A673 (cell line): ENCODE results near the gene SLC13A5. TPM values are rescaled to one million over a fixed set of nuclear protein-coding genes. Genes with fewer than 3 reads are reported as not detected.

Source experiments
- BruUV-seq: library from RNA; stranded (reverse); fragments of 400-500 nt; replicated peaks from 2 replicates; lab custom pipeline; 2021; lab: Mats Ljungman, UMichigan
- CTCF ChIA-PET: fragments of 300-600 bp; sonication (Branson Sonifier 250); formaldehyde crosslinking; loops from one replicate; lab custom pipeline; 2022; ENCODE audit warnings: antibody characterized with exemption; lab: Charles Lee
- POLR2A ChIA-PET: fragments of 300-600 bp; sonication (Branson Sonifier 250); formaldehyde crosslinking; loops from one replicate; lab custom pipeline; 2022; ENCODE audit warnings: antibody characterized with exemption; ENCODE audit not compliant: low non-redundant PET; lab: Charles Lee
- DNase-seq: peaks from one replicate; pipeline ENCODE4 v3.0.0-alpha.2; 2015; ENCODE audit warnings: low spot score
- H3K27ac ChIP-seq: fragments of 200-600 bp; sonication (generic); 2 replicates; pipeline ENCODE4 v1.5.1; 2016; ENCODE audit warnings: mixed run types, low read depth, mild to moderate bottlenecking, mixed read lengths, antibody characterized with exemption, low read length; ENCODE audit not compliant: poor library complexity, severe bottlenecking
- H3K27me3 ChIP-seq: fragments of 200-600 bp; sonication (generic); replicated peaks from 2 replicates; pipeline ENCODE4 v1.6.1; 2017; ENCODE audit warnings: mixed run types, low read depth, mild to moderate bottlenecking, mixed read lengths, antibody characterized with exemption, low read length; ENCODE audit not compliant: insufficient read depth, poor library complexity
- H3K36me3 ChIP-seq: fragments of 200-600 bp; sonication (generic); 2 replicates; pipeline ENCODE4 v1.6.1; 2016; ENCODE audit warnings: mixed run types, mild to moderate bottlenecking, mixed read lengths, antibody characterized with exemption, low read length; ENCODE audit not compliant: insufficient read depth, poor library complexity, severe bottlenecking
- H3K4me1 ChIP-seq: fragments of 200-600 bp; sonication (generic); 2 replicates; pipeline ENCODE4 v1.6.1; 2017; ENCODE audit warnings: mixed run types, mild to moderate bottlenecking, mixed read lengths, antibody characterized with exemption, low read length; ENCODE audit not compliant: insufficient read depth, poor library complexity, severe bottlenecking
- H3K4me3 ChIP-seq: fragments of 200-600 bp; sonication (generic); 2 replicates; pipeline ENCODE4 v1.5.1; 2016; ENCODE audit warnings: low read depth, mixed run types, mild to moderate bottlenecking, mixed read lengths, low read length; ENCODE audit not compliant: poor library complexity, severe bottlenecking
- H3K9me3 ChIP-seq: fragments of 200-600 bp; sonication (generic); 2 replicates; pipeline ENCODE4 v1.6.1; 2016; ENCODE audit warnings: mixed run types, low read depth, mild to moderate bottlenecking, mixed read lengths, antibody characterized with exemption, low read length; ENCODE audit not compliant: poor library complexity, severe bottlenecking
- EZH2 ChIP-seq: fragments of 200-600 bp; sonication (generic); IDR thresholded peaks from 2 replicates; pipeline ENCODE4 v1.6.1; 2017; ENCODE audit warnings: borderline replicate concordance, low read depth, mild to moderate bottlenecking, mixed read lengths, antibody characterized with exemption, low read length; ENCODE audit not compliant: poor library complexity, severe bottlenecking
- intact Hi-C: fragments of 100-400 bp; cut with micrococcal nuclease; formaldehyde crosslinking; loops from one replicate; pipeline ENCODE4 v1.10.0; 2022; ENCODE audit not compliant: unreplicated experiment
- total RNA-seq: library from RNA; stranded (reverse); gene quantifications from 2 replicates; pipeline ENCODE4 v1.2.3, GENCODE V29; 2021
- TF ChIP-seq, protein P1 (sequence below): fragments of 300-800, 200-600 bp; sonication (generic); conservative IDR thresholded peaks from 2 replicates; pipeline ENCODE4 v1.5.1; 2017; ENCODE audit warnings: low read depth, mild to moderate bottlenecking, antibody characterized with exemption, low read length, moderate library complexity, mixed read lengths

The SLC13A5 gene
- total RNA-seq, 1 experiment from 2014 or later = not detected

DNA sequence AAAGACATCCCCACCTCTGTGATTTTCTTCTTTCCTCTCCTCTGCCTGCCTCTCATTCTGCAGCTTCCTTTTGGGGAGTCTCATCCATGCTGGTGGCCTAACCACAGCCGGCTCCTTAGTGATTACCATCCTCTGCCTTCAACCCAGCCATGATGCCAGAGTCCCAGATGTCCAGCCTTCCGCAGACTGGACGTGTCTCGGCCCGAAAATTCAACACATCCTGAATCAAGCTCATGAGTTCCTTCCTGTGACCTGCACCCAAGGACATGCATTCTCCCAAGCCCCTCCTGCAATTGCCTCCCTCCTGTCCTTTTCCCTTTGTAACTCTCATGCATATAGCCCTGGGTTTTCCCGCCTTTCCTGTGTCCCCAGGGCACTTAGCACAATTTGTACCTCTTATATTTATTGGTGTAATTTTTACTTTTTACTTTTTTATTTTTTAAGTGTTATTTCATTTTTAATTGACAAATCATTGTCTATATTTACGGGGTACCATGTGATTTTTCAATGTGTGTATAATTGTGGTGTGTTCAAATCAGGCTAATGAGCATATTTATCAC lies 1.2 kb upstream of the SLC13A5 start:
- no peaks in the 10 kb centered on the region for H3K36me3 ChIP-seq
- H3K4me3 ChIP-seq = no peak overlapping the region
- H3K27ac ChIP-seq = no peak overlapping the region
- peaks cover 42% of the 10 kb centered on the region for H3K27me3 ChIP-seq
- BruUV-seq = no TSS peak
- no peaks in the 10 kb centered on the region for H3K4me1 ChIP-seq
- POLR2A ChIA-PET = no interaction called here
- no peaks in the 10 kb centered on the region for H3K9me3 ChIP-seq
- DNase-seq = no peak
- TF ChIP-seq, protein P1, sequence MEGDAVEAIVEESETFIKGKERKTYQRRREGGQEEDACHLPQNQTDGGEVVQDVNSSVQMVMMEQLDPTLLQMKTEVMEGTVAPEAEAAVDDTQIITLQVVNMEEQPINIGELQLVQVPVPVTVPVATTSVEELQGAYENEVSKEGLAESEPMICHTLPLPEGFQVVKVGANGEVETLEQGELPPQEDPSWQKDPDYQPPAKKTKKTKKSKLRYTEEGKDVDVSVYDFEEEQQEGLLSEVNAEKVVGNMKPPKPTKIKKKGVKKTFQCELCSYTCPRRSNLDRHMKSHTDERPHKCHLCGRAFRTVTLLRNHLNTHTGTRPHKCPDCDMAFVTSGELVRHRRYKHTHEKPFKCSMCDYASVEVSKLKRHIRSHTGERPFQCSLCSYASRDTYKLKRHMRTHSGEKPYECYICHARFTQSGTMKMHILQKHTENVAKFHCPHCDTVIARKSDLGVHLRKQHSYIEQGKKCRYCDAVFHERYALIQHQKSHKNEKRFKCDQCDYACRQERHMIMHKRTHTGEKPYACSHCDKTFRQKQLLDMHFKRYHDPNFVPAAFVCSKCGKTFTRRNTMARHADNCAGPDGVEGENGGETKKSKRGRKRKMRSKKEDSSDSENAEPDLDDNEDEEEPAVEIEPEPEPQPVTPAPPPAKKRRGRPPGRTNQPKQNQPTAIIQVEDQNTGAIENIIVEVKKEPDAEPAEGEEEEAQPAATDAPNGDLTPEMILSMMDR = no peak
- no peak for TF ChIP-seq EZH2
- intact Hi-C loops = no loop called here
- CTCF ChIA-PET = interaction anchor here (0.8 kb wide), 1 partner anchor 13 kb away, joined by 3 read pairs; no protein-coding TSS in a partner anchor

- Histone ChIP-seq H3K27ac (no peak overlapping the region), H3K4me1 (no peaks in the 10 kb centered on the region), H3K9me3 (no peaks in the 10 kb centered on the region), H3K36me3 (no peaks in the 10 kb centered on the region), H3K4me3 (no peak overlapping the region), H3K27me3 (peaks cover 42% of the 10 kb centered on the region)
- intact Hi-C loops = no loop called here
- no peak for TF ChIP-seq EZH2
- TF ChIP-seq, protein P1 = no peak
- CTCF ChIA-PET = interaction anchor here (0.8 kb wide), 1 partner anchor 12 kb away, joined by 3 read pairs; no protein-coding TSS in a partner anchor
- POLR2A ChIA-PET = no interaction called here
- BruUV-seq = no TSS peak
- no peak for DNase-seq
Observed at GRCh38 chr17:6713918-6714271, 726 bp upstream of the SLC13A5 start.

DNA sequence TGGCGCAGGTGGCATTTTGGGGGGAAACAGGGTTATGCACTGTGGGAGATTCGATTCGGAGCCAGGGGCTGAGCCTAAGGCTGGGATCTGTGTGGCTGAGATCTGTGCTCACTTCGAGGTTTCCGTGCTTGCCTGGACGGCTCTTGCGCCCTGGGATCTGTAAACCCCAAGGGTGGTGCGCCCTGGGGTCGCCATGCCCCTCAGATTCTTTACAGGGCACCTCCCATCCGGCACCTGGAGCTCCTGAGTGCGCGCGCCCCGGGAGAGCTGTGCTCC lies 377 bp downstream of the SLC13A5 start:
- TF ChIP-seq, protein P1 = no peak
- no peak for TF ChIP-seq EZH2
- BruUV-seq = no TSS peak
- H3K27ac ChIP-seq = no peak overlapping the region
- DNase-seq = no peak
- H3K4me1 ChIP-seq = no peaks in the 10 kb centered on the region
- no peaks in the 10 kb centered on the region for H3K9me3 ChIP-seq
- POLR2A ChIA-PET = no interaction called here
- no peaks in the 10 kb centered on the region for H3K36me3 ChIP-seq
- CTCF ChIA-PET = interaction anchor here (0.6 kb wide), 1 partner anchor 309 kb away, joined by 3 read pairs; no protein-coding TSS in a partner anchor
- peak overlapping the region; percentile 19 for H3K4me3 ChIP-seq
- intact Hi-C loops = no loop called here
- peaks cover 42% of the 10 kb centered on the region for H3K27me3 ChIP-seq
